T-helper 17 cell (primary cell): ENCODE data around the gene RALB. TPM values are rescaled to one million over a fixed set of nuclear protein-coding genes. Genes with fewer than 3 reads are reported as not detected.
"Not testable (repeated sequence)": the region's sequence is repeated elsewhere in the genome, so short reads cannot be mapped to it uniquely, and the experiment has no call there.

Experiments
- ATAC-seq: fragments of 150-1000 bp; cut with Tn5 transposase; 2 replicates; pipeline ENCODE4 v1.10.0; 2021; ENCODE audit warnings: mild to moderate bottlenecking, moderate library complexity
- DNase-seq, 3 donors: peaks; one replicate each; pipeline versions ENCODE4 v3.0.0 to v3.0.0-alpha.2; 2020 to 2021
- H3K9me3 ChIP-seq: one replicate; pipeline ENCODE4 v1.7.0; 2013; ENCODE audit warnings: low read length, mild to moderate bottlenecking; ENCODE audit not compliant: control insufficient read depth, poor library complexity, severe bottlenecking
- H3K27ac Mint-ChIP-seq: one replicate; pipeline ENCODE4 v1.8.0; 2022; ENCODE audit warnings: mild to moderate bottlenecking, moderate library complexity, mixed read lengths
- H3K27me3 Mint-ChIP-seq: one replicate; pipeline ENCODE4 v1.8.0; 2022; ENCODE audit warnings: mixed read lengths
- H3K36me3 Mint-ChIP-seq: one replicate; pipeline ENCODE4 v1.8.0; 2022; ENCODE audit warnings: low read depth, mixed read lengths
- H3K4me1 Mint-ChIP-seq: one replicate; pipeline ENCODE4 v1.8.0; 2022; ENCODE audit warnings: mild to moderate bottlenecking, mixed read lengths
- H3K4me3 Mint-ChIP-seq: one replicate; pipeline ENCODE4 v1.8.0; 2022; ENCODE audit warnings: mild to moderate bottlenecking, moderate library complexity, mixed read lengths
- total RNA-seq, 4 donors: library from RNA in 2 of 4; stranded (reverse) in 2 of 4; gene quantifications; one replicate each; pipeline ENCODE4 v1.2.3 and lab custom pipeline; 2022 to 2026

Gene RALB
- total RNA-seq, 2 donors from 2014 or later: 17.5 to 20.2 TPM

- peaks cover 11% of the 10 kb centered on the region for H3K4me1 Mint-ChIP-seq
- H3K36me3 Mint-ChIP-seq: no peaks in the 10 kb centered on the region
- H3K4me3 Mint-ChIP-seq: no peak overlapping the region
- H3K9me3 ChIP-seq: no peaks in the 10 kb centered on the region
- peaks cover 4% of the 10 kb centered on the region for H3K27me3 Mint-ChIP-seq
- no peak for DNase-seq
- no peak overlapping the region for H3K27ac Mint-ChIP-seq
- no peak for ATAC-seq
These were observed 65.3 kb downstream of the RALB start for GRCh38 chr2:120317916-120318315.

GRCh38 chr2:120318626-120319025, 66.0 kb downstream of the RALB start:
- H3K4me1 Mint-ChIP-seq: peaks cover 11% of the 10 kb centered on the region
- H3K27ac Mint-ChIP-seq: no peak overlapping the region
- DNase-seq (no peak), ATAC-seq (no peak)
- H3K36me3 Mint-ChIP-seq: no peaks in the 10 kb centered on the region
- peaks cover 10% of the 10 kb centered on the region for H3K27me3 Mint-ChIP-seq
- no peaks in the 10 kb centered on the region for H3K9me3 ChIP-seq
- no peak overlapping the region for H3K4me3 Mint-ChIP-seq

DNA sequence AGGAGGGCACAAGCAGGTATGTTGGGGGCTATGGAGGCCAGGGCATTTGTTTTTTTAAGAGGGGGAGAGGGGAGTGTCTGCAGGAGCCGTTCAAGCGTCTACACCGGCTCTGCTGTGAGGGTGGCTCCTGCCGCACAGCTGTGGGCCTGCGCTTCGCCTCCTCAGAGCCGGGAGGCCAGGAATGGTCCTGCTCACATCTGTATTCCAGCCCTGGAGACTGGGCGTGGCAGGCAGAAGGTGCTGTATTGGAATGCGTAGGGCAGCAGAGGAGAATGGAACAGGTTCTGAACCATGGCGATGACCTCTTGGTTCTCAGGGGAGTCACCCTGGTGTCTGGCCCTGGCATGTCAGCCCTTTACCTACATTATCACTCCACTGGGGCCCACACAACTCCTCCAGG, 66.5 kb downstream of the RALB start:
- no peaks in the 10 kb centered on the region for H3K36me3 Mint-ChIP-seq
- no peak for DNase-seq
- peaks cover 14% of the 10 kb centered on the region for H3K27me3 Mint-ChIP-seq
- no peaks in the 10 kb centered on the region for H3K9me3 ChIP-seq
- no peak overlapping the region for H3K4me3 Mint-ChIP-seq
- ATAC-seq: no peak
- H3K27ac Mint-ChIP-seq: no peak overlapping the region
- H3K4me1 Mint-ChIP-seq: peaks cover 9% of the 10 kb centered on the region

DNA sequence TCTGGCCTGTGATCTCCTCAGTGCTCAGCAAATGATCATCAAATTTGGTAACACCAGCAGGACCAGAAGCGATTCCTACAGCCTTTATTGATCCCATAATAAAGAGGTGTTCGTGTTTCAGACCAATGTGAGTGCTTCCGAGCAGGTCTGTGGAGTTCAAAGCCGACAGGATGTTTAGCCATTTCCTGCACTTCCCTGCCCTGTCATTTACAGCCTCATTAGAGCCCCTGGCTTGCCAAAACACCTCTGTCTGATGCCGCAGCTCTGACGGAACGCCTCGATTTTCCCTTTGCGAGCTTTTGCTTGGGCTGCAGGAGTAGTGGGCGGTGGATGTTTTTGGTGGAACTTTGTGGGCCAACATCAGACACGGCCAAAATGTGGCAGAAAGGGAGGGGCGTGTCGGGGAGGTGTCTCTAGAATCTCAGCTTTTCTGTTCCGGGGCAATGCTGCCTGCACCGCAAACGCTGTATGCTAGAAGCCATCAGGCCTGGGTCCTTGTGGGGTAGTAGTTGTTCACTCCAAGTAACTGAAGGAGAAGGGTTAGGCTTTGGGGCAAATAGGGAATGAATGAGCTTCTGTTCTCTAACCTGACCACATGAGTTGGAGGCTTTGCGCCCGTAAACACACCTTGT, 67.2 kb downstream of the RALB start:
- Mint-ChIP-seq H3K4me1 (peaks cover 6% of the 10 kb centered on the region), H3K4me3 (no peak overlapping the region), H3K27ac (no peak overlapping the region), H3K27me3 (peaks cover 14% of the 10 kb centered on the region), H3K36me3 (no peaks in the 10 kb centered on the region)
- DNase-seq: no peak
- ATAC-seq: no peak
- H3K9me3 ChIP-seq: no peaks in the 10 kb centered on the region

- Mint-ChIP-seq H3K27me3 (peaks cover 14% of the 10 kb centered on the region), H3K4me1 (peaks cover 4% of the 10 kb centered on the region), H3K4me3 (no peak overlapping the region), H3K27ac (no peak overlapping the region), H3K36me3 (no peaks in the 10 kb centered on the region)
- no peak for DNase-seq
- no peak for ATAC-seq
- H3K9me3 ChIP-seq: no peaks in the 10 kb centered on the region
These were observed 67.7 kb downstream of the RALB start for GRCh38 chr2:120320318-120320851.

GRCh38 chr2:120320887-120321556, 68.4 kb downstream of the RALB start:
- H3K36me3 Mint-ChIP-seq, H3K9me3 ChIP-seq, H3K4me1 Mint-ChIP-seq, DNase-seq, ATAC-seq, H3K27ac Mint-ChIP-seq, H3K4me3 Mint-ChIP-seq: not testable (repeated sequence)
- H3K27me3 Mint-ChIP-seq: peaks cover 14% of the 10 kb centered on the region

DNA sequence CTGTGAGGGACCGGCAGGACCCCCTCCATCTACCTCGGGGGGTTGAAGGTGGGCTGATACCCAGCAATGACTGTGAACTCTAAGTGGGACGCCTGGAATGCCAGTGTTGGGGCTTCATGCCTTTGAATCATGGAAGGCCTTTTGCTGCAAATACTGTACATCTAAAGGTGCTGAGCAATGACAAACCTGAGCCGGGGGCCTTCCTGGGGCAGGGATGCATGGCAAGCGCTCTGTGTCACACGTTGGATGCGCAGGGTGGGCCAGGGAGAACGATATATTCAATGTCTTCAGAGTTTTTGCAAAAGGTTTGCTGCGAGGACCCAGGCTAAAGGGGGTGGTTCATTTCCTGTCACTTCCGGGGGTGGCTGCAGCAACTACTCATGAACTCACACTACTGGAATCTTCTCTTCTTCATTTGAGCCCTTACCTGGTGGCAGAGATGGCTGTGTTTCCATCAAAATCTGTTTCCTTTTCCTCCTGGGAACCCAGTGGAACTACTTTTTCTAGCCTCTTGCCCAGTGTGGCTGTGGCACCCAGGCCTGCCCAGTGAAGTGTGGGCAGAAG, 69.2 kb downstream of the RALB start:
- Mint-ChIP-seq H3K4me3 (no peak overlapping the region), H3K4me1 (peaks cover 4% of the 10 kb centered on the region), H3K27me3 (peaks cover 14% of the 10 kb centered on the region), H3K27ac (no peak overlapping the region), H3K36me3 (no peaks in the 10 kb centered on the region)
- no peak for ATAC-seq
- H3K9me3 ChIP-seq: no peaks in the 10 kb centered on the region
- no peak for DNase-seq

- DNase-seq (no peak), ATAC-seq (no peak)
- no peaks in the 10 kb centered on the region for H3K36me3 Mint-ChIP-seq
- H3K4me1 Mint-ChIP-seq: peaks cover 5% of the 10 kb centered on the region
- no peaks in the 10 kb centered on the region for H3K9me3 ChIP-seq
- H3K27me3 Mint-ChIP-seq: peaks cover 20% of the 10 kb centered on the region
- H3K4me3 Mint-ChIP-seq: no peak overlapping the region
- no peak overlapping the region for H3K27ac Mint-ChIP-seq
These were observed 69.7 kb downstream of the RALB start for GRCh38 chr2:120322329-120322728.

DNA sequence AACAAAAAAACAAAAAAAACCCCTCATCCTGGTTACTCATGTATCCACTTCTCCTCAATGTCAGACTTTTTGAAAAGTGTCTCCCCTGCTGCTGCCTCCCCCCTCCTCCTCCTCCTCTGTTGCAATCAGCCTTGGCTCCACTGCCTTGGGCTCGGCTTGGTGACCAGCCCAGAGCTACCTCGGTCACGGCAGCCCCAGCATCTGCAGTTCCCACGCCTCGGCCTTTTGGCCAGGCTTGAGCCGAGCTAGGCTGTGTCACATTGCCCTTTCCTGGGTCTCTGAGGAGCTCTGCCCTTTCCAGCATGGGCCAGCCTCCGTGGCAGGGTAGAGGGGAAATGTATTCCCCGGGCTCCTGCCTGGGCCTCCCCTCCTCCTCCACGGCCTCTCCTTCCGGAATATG, 70.6 kb downstream of the RALB start:
- H3K36me3 Mint-ChIP-seq: no peaks in the 10 kb centered on the region
- no peaks in the 10 kb centered on the region for H3K9me3 ChIP-seq
- no peak for DNase-seq
- H3K27me3 Mint-ChIP-seq: peaks cover 23% of the 10 kb centered on the region
- H3K4me1 Mint-ChIP-seq: peaks cover 7% of the 10 kb centered on the region
- no peak for ATAC-seq
- no peak overlapping the region for H3K4me3 Mint-ChIP-seq
- no peak overlapping the region for H3K27ac Mint-ChIP-seq

- H3K27me3 Mint-ChIP-seq: peaks cover 26% of the 10 kb centered on the region
- H3K27ac Mint-ChIP-seq: no peak overlapping the region
- no peaks in the 10 kb centered on the region for H3K9me3 ChIP-seq
- DNase-seq: no peak
- no peaks in the 10 kb centered on the region for H3K36me3 Mint-ChIP-seq
- no peak for ATAC-seq
- H3K4me1 Mint-ChIP-seq: peaks cover 9% of the 10 kb centered on the region
- no peak overlapping the region for H3K4me3 Mint-ChIP-seq
These were observed 71.3 kb downstream of the RALB start for GRCh38 chr2:120323807-120324399.

DNA sequence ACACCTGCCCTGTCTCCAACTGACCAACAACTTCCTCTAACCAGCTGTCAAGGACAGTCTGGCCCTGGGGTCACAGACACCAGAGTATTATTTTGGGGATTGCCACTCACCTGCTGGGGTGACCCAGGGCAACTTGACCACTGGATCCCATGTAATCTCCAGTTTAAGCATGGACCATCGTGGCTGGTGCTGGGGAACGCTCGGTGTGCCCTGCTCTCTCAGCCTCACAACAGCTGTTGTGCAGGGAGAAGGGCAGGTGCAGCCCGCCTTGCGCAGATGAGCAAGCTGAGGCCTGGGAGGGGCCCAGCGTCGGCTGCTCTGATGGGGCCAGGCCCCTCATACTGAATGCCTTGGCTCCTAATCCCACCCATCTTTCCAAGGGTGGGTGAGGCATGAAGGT, 72.3 kb downstream of the RALB start:
- DNase-seq (no peak), ATAC-seq (no peak)
- H3K4me3 Mint-ChIP-seq: no peak overlapping the region
- H3K36me3 Mint-ChIP-seq: no peaks in the 10 kb centered on the region
- no peak overlapping the region for H3K27ac Mint-ChIP-seq
- H3K27me3 Mint-ChIP-seq: peaks cover 30% of the 10 kb centered on the region
- no peaks in the 10 kb centered on the region for H3K9me3 ChIP-seq
- H3K4me1 Mint-ChIP-seq: peaks cover 9% of the 10 kb centered on the region

- no peak overlapping the region for H3K4me3 Mint-ChIP-seq
- no peak for ATAC-seq
- DNase-seq: no peak
These were observed 73.4 kb downstream of the RALB start for GRCh38 chr2:120326066-120326465.

DNA sequence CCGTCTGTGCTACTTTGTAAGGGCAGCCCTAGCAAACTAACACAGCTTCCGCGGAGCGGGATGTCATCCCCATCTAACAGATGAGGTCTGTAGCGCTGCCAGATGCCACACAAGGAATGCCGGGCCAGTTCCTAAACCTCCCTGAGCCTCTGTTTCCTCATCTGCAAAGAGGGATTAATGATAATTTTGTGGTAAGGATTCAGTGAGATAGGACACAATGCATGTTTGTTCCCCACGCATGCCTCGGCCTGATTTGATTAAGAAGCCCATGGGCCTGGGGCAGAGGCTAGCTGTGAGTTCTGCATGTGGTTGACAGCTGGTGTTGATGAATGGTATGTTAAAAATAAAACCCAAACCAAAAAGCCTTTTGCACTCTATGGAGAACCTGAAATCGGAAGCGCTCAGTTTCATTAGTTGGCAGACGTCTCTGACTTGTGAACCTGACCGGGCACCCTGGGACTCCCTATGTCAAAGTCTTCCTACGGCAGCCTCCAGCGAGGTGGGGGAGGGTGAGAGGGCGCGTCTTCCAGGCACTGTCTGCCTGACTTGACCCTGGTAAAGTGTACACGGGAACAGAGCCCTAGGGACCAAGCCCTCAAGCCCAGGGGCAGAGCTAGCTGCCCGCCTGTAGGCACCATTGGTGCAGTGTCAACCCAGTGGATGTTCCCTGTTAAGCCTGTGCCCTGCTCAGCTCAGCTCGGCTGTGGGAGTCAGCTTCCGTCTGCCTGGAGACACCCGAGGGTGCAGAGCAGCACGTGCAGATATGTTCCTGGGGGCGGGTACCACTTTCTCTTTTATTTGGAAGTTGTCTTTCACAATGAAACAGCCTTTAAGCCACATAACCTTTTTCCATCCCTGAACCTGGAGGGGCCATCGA, 78.5 kb downstream of the RALB start:
- H3K9me3 ChIP-seq: no peaks in the 10 kb centered on the region
- no peak for DNase-seq
- peaks cover 66% of the 10 kb centered on the region for H3K27me3 Mint-ChIP-seq
- no peak for ATAC-seq
- no peak overlapping the region for H3K27ac Mint-ChIP-seq
- peaks cover 11% of the 10 kb centered on the region for H3K4me1 Mint-ChIP-seq
- no peak overlapping the region for H3K4me3 Mint-ChIP-seq
- H3K36me3 Mint-ChIP-seq: peaks cover 5% of the 10 kb centered on the region

More at GRCh38 chr2:120326066-120326465, 73.4 kb downstream of the RALB start:
- peaks cover 9% of the 10 kb centered on the region for H3K4me1 Mint-ChIP-seq
- H3K9me3 ChIP-seq: no peaks in the 10 kb centered on the region
- peaks cover 40% of the 10 kb centered on the region for H3K27me3 Mint-ChIP-seq
- H3K27ac Mint-ChIP-seq: no peak overlapping the region
- H3K36me3 Mint-ChIP-seq: no peaks in the 10 kb centered on the region
